ENCODE results near the gene LEO1. TPM values are rescaled to one million over a fixed set of nuclear protein-coding genes. Genes with fewer than 3 reads are reported as not detected.
"Not testable (repeated sequence)": the region's sequence is repeated elsewhere in the genome, so short reads cannot be mapped to it uniquely, and the experiment has no call there.

Gene LEO1
- total RNA-seq, 1 donor from 2014 or later: 38.6 TPM

- DNase-seq: not testable (repeated sequence)
These were observed 31.5 kb upstream of the LEO1 start for GRCh38 chr15:52003089-52003488.

GRCh38 chr15:52002351-52002750, 30.8 kb upstream of the LEO1 start:
- DNase-seq: peak; percentile 55

- peak; percentile 92 for DNase-seq
These were observed 21.4 kb upstream of the LEO1 start for GRCh38 chr15:51992953-51993352.

GRCh38 chr15:51991141-51991540, 19.6 kb upstream of the LEO1 start:
- no peak for DNase-seq

DNA sequence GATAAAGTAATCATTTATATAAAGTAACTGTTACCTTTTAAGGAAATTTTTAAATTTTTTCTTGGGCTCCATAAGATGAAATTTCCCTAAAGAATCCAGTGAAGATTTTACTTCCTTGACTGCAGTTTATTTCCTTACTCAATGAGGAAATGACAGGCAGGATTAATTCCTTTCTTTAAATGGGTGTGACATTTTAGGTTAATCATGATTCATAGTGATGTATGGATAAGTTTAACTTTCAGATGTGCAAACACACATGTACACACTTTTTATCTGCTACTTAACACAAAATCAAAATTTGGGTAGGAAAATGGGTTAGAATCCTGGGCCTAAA, 11.2 kb upstream of the LEO1 start:
- DNase-seq: peak; percentile 15

DNA sequence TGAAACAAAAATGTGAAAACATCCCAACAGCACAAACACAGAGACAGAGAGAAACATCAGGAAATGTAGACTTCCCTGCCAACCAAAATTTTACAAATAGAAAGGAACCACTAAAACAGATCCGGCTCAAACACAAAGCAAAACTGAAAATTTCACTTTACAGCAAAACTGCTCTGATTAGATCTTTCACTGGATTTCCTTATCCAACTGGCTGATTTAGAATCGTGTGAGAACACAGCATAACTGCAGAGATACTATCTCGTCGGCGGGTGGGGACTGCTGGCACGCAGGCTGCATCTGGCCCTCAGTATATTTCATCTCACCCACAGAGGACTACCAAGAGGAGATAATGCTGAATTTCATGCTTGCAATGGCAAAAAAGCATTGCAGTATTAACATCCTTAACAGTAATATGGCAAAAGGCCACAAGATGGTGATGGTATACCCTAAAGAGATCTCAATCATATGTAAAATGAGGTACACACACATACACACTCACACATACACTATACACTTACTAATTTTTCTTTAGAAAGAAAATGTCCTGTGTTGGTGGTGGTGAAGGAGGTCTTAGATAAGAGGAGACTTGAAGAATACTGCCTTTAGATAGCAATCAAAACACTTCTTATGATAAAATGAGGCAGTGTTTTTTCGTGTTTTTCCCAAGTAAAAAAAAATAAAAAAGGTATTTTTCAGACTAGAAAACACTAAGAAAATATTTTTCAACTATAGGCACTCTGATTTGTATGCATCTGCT, 10.6 kb upstream of the LEO1 start:
- peak; percentile 89 for DNase-seq

DNA sequence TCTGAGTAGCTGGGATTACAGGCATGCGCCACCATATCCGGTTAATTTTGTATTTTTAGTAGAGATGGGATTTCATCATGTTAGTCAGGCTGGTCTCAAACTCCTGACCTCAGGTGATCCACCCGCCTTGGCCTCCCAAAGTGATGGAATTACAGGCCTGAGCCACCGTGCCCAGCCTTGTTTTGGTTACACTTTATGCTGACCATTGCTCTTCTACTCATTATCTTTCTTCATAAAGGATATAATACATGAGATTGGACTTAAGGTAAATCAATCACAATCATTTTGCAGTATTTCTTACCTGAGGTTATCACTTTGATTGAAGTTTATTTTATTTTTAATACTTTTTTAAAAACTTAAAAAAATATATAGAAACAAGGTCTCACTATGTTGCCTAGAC, 2.2 kb upstream of the LEO1 start:
- no peak for DNase-seq

DNA sequence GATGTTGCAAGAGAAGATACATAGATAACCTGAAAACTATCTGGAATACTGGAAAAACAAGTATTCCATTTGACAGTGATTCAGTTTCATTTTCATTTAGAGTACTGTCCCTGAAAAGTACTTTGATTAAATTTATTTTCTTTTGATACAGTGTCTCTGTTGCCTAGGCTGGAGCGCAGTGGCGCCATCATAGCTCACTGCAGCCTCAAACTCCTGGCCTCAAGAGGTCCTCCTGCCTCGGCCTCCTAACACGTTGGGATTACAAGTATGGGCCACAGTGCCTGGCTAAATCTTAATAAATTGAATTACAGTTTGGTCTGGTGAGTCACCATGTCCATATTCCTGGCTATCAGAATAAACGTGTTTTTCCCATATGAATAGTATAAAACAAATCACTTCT, 1.6 kb upstream of the LEO1 start:
- DNase-seq: no peak

- DNase-seq: no peak
These were observed 575 bp downstream of the LEO1 start for GRCh38 chr15:51971032-51971374.

DNA sequence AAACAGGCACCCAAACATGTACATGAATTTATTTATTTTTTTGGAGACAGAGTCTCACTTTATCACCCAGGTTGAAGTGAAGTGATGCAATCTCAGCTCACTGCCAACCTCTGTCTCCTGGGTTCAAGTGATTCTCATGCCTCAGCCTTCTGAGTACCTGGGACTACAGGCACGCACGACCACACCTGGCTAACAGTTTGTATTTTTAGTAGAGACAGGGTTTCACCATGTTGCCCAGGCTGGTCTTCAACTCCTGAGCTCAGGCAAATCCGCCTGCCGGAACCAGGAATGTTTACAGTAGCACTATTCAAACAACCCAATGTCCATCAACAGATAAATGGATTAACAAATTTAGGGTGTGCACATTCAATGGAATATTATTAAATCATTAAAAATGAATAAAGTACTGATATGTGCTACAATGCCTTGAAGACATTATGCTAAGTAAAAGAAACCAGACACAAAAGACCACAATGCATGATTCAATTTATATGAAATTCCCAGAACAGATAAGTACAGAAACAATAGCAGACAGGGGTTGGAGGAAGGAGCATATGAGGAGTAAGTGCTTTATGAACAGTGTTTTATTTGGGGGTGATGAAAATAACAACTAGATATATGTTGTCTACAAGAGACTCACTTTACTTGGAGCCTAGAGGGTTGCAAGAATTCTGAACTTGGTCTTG, 1.3 kb downstream of the LEO1 start:
- no peak for DNase-seq

DNA sequence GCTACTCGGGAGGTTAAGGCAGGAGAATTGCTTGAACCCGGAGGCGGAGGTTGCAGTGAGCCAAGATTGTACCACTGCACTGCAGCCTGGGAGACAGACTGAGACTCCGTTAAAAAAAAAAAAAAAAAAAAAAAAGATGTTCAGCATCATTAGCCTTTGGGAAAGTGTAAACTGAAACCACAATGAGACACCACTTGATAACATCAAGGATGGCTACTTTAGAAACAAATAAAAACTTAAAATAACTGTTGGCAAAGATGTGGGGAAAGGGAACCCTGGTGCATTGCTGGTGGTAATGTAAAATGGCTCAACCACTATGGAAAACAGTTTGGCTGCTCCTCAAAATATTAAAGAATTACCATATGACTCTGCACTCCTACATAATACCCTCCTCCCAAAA, 1.9 kb downstream of the LEO1 start:
- DNase-seq: no peak

DNA sequence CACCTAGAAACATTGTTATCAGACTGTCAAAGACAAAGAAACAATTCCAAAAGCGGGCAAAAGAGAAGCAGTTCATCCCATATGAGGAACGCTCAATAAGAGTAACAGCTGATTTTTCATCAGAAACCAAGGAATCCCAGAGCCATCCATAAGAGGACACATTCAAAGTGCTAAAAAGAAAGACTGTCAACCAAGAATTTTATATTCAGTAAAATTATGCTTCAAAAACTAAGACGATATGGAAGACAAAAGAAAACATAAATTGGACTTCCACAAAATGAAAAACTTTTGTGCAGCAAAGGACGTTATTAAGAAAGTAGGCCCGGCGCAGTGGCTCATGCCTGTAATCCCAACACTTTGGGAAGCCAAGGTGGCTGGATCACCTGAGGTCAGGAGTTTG, 4.0 kb downstream of the LEO1 start:
- DNase-seq: no peak

DNA sequence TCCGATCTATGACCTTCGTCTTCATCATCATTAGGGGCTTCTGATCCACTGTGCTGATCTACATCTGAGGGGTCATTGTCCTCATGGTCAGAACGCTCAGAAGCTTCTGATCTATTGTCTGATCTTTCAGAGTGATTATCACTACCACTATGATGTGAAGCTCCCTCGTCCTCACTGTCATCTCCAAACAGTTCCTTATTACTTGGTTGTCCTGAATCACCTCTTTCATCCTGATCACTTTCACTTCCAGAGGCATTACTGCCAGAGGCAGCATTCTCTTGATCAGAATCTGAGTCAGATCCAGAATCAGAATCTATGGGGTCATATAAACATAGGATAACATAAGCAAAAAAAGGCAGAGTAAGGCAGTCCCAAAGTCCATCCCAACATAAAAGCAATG, 5.4 kb downstream of the LEO1 start:
- no peak for DNase-seq

DNA sequence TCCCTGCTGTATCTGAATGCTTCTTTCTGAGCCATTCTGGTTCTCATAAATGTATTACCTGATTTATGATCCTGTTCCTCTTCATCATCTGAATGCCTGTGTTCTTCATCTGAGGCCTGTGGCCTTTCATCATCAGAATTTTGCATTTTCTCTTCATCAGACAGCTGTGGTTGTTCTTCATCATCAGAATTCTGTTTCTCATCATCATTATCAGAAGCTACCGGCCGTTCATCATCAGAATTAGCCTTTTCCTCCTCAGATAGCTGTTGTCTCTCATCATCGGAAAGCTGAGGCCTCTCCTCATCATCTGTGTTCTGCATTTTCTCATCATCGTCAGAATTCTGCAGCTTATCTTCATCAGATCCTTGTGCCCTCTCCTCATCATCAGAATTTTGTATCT, 5.9 kb downstream of the LEO1 start:
- no peak for DNase-seq

- DNase-seq: no peak
These were observed 16.1 kb downstream of the LEO1 start for GRCh38 chr15:51955504-51955903.

GRCh38 chr15:51952805-51953204, 18.8 kb downstream of the LEO1 start:
- DNase-seq: no peak

GRCh38 chr15:51947124-51947523, 24.5 kb downstream of the LEO1 start:
- no peak for DNase-seq

DNA sequence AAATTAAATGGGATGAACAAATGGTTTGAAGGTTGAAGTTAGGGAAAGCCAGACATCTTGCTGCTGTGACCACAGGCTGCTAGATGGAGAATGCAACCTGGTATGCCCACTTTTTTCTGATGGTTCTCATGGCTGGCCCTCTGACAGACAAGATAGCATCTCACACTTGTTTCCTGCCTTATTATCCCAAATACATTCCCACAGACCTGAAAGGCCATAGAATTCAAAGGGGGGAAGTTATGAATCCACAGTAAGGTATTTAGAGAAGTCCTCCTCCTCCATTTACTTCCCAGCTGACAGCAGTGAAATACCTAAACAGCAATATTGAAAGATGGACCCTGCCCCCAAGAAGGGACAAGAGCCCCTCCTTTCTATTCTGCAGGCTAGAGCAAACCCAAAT, 32.4 kb downstream of the LEO1 start:
- DNase-seq: peak; percentile 72

DNA sequence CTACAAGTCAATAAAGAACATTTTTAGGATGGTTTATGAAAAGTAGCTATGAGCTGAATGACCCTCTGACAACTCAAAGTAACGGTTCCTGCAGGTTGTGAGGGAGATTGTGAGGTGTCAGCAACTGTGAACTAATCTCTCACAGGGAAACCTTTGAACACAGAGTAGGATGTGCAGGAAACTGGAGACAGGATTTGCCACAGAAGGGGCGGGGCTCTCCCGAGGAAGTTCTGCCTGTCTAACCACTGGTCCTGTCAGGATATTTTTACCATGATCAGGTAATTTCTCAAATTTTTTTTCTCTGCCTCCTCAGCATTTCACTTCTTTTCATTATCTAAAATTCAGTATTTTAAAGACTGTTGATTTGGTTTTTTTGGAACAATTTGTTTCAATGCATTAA, 33.3 kb downstream of the LEO1 start:
- peak; percentile 19 for DNase-seq

DNA sequence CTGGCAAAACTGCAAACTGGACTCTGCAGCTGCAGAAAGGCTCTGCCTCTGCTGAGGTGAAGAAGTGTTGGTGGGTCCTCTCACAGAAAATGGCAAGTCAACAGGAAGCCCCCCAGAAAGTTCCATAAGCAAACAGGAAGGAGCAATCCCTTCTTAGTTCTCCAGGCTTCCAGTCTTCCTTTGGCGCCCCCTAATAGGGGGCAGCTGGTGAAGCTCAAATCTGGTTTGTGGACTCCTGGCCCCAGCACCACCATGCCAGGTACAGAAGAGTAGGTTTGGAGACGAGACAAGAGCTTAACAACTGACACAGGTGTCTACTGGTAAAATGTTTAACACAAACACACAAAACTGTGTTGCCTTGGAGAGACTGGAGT, 35.5 kb downstream of the LEO1 start:
- no peak for DNase-seq

DNA sequence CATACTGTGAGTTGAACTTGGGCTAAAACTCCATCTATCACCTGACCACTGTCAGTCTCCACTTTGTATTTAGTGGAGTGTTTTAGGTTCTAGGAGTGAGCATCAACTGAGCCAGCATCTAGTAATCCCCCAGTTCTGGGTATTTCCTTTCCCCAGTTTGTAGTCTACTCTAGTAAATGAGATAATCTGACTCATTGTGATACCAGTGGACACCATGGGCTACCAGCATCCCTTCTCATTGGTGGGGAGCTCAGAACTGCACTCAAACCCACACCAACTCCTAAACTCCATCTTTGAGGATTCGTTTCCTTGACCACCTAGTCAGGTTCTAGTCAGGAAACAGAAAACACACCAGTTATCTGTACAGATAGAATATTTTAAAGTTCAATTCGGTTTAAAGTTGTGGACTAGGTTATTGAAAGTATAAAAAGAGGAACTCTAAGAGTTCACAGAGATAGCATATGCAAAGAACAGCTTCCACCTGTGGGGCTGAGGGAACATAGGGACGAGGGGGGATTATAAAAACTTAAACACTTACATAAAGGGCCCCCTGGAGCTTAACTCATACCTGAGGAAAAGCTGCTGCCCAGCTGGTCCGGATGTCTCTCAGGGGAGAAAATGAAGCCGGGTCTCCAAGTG, 36.0 kb downstream of the LEO1 start:
- DNase-seq: no peak

GRCh38 chr15:51932161-51932560, 39.4 kb downstream of the LEO1 start:
- DNase-seq: no peak

DNA sequence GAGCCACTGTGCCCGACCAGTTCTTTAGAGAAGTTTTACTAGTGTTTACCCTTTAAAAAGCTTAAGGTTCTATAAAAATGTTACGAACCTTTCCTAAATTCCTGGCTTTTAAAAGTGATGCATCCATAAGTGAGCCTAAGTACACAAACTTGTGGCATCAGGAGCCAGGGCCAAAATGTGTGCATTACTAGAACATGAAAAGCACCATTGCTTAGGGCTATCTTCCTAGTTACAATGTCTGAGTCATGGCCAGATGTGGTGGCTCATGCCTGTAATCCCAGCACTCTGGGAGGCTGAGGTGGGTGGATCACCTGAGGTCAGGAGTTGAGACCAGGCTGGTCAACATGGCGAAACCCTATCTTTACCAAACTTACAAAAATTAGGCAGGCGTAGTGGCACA, 39.9 kb downstream of the LEO1 start:
- DNase-seq: no peak

DNA sequence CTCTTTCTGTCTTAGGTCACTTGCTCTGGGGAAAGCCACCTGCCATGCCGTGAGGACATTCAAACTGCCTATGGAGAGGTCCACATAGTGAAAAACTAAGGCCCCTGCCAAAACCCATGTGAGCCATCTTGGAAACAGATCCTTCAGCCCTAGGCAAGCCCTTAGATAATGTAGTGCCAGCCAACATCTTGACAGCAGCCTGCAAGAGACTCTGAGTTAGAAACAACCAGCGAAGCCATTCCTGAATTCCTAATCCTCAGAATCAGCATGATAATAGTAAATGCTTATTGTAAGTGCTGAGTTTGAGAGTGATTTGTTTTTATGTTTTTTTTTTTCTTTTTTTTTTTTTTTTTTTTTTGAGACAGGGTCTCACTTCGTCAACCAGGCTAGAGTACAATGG, 40.6 kb downstream of the LEO1 start:
- DNase-seq: no peak
